ENCODE data around the gene CELF6. TPM values are rescaled to one million over a fixed set of nuclear protein-coding genes. Genes with fewer than 3 reads are reported as not detected.

The CELF6 gene
- total RNA-seq (0.17 and 0.26 TPM in 2 replicates), polyA plus RNA-seq (0.08 TPM in 1 of 2 replicates, not detected in the other), polyA minus RNA-seq (ENCODE audit: low replicate concordance) (not detected in 2 replicates)
- 0.07 and 0.12 TPM in 2 replicates for polyA plus RNA-seq (2012)

DNA sequence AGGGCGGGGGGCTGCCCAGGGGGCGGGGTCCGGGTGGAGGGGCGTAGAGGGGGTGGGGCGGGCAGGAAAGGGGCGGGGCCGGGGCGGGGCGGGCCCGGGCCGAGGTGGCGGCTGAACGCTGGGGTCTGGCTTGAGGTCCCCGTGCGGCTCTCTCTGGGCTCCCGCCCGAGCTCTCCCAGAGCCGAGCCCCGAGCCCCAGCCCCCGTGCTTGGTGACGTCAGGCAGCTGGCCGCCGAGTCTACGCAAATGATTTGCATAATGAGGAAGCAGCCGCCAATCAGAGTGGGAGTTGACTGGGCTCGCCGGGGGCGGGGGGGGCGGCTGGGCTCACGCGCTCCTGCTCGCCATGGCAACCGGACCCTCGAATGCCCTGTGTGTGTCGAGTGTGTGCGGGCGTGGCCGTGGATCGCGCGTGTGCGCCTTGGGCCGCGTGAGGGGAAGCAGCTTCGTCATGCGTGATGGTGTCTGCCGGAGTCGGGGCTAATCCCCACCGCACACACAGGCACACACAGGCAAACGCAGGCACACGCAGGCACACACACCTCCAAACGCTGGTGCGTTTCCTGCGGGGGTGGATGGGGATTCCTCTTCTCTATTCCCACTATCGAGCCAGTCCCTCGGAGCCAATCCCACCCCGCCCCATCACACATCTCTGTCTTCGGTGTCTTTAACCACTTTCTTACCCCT, at the start of gene CELF6:
TSS of gene CELF6 (minus strand) at position 173 of the 687 bp plus-strand sequence. CDS start 283 bp downstream, outside the sequence.
- TF ChIP-seq, protein P1, sequence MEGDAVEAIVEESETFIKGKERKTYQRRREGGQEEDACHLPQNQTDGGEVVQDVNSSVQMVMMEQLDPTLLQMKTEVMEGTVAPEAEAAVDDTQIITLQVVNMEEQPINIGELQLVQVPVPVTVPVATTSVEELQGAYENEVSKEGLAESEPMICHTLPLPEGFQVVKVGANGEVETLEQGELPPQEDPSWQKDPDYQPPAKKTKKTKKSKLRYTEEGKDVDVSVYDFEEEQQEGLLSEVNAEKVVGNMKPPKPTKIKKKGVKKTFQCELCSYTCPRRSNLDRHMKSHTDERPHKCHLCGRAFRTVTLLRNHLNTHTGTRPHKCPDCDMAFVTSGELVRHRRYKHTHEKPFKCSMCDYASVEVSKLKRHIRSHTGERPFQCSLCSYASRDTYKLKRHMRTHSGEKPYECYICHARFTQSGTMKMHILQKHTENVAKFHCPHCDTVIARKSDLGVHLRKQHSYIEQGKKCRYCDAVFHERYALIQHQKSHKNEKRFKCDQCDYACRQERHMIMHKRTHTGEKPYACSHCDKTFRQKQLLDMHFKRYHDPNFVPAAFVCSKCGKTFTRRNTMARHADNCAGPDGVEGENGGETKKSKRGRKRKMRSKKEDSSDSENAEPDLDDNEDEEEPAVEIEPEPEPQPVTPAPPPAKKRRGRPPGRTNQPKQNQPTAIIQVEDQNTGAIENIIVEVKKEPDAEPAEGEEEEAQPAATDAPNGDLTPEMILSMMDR (conservative IDR thresholded peaks at IDR 0.05 in 1 of 2, IDR thresholded peaks at IDR 0.05 in 1 of 2; ENCODE audit: low read depth in 1 of 2, low read length in 2 of 2), result no peak
- no peak for TF ChIP-seq EZH2 (IDR thresholded peaks at IDR 0.05; ENCODE audit: low read length, missing control alignments)
- Histone ChIP-seq H4K20me1 (ENCODE audit: control insufficient read depth, extremely low read depth, insufficient read depth, low read length) (no peaks in the 10 kb centered on the region), H3K4me2 (ENCODE audit: extremely low read depth, insufficient read depth, low read length) (peak within 1 kb of the TSS; percentile 81), H3K79me2 (ENCODE audit: control insufficient read depth, insufficient read depth, low read length) (no peaks in the 10 kb centered on the region), H3K27ac (ENCODE audit: insufficient read depth, low read length) (peak within 1 kb of the TSS; percentile 4), H3K9ac (ENCODE audit: insufficient read depth, low read length) (peak within 1 kb of the TSS; percentile 37), H3K4me3 (replicated peaks in 1 of 4; ENCODE audit: control extremely low read depth in 1 of 4, insufficient read depth in 1 of 4, low read depth in 3 of 4, low read length in 4 of 4) (peak within 1 kb of the TSS; percentile 52 to 59 (median 56)), H3K4me1 (ENCODE audit: control insufficient read depth, extremely low read depth, insufficient read depth, low read length) (peaks cover 2% of the 10 kb centered on the region), H3K27me3 (ENCODE audit: control insufficient read depth, insufficient read depth, low read length) (peaks cover 13% of the 10 kb centered on the region), H3K9me3 (ENCODE audit: control insufficient read depth, insufficient read depth, low read depth, low read length) (no peaks in the 10 kb centered on the region), H3K36me3 (ENCODE audit: control insufficient read depth, insufficient read depth, low read length) (no peaks in the 10 kb centered on the region), H2AFZ (ENCODE audit: low read length) (peak within 1 kb of the TSS; percentile 54)
- peak; percentile 77 to 80 for DNase-seq (ENCODE audit: low read depth in 2 of 2)

DNA sequence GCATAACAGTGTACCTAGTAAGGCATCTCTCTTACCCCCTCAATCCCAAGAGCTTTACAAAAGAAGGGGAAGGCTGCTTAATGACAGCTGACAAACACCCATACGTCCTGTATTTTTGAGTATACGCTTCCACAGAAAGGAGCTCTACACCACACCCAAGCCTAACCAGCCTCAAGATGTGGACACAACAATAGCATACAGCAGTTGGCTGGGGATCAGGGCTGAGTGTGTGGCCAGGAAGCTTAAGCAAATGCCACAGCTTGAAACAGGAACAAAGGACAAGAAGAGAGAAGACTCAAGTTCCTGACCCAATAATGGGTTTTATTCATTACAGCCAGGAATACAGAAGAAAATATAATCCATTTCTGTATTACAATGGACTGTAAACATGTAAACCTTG, 48.9 kb upstream of the CELF6 start:
- Histone ChIP-seq H4K20me1 (ENCODE audit: control insufficient read depth, extremely low read depth, insufficient read depth, low read length) (no peaks in the 10 kb centered on the region), H3K36me3 (ENCODE audit: control insufficient read depth, insufficient read depth, low read length) (no peaks in the 10 kb centered on the region), H3K4me3 (replicated peaks in 1 of 4; ENCODE audit: control extremely low read depth in 1 of 4, insufficient read depth in 1 of 4, low read depth in 3 of 4, low read length in 4 of 4) (no peak overlapping the region), H2AFZ (ENCODE audit: low read length) (no peak overlapping the region), H3K27ac (ENCODE audit: insufficient read depth, low read length) (no peak overlapping the region), H3K79me2 (ENCODE audit: control insufficient read depth, insufficient read depth, low read length) (peaks cover 2% of the 10 kb centered on the region), H3K4me1 (ENCODE audit: control insufficient read depth, extremely low read depth, insufficient read depth, low read length) (peaks cover 2% of the 10 kb centered on the region), H3K9ac (ENCODE audit: insufficient read depth, low read length) (no peak overlapping the region), H3K27me3 (ENCODE audit: control insufficient read depth, insufficient read depth, low read length) (no peaks in the 10 kb centered on the region), H3K9me3 (ENCODE audit: control insufficient read depth, insufficient read depth, low read depth, low read length) (no peaks in the 10 kb centered on the region), H3K4me2 (ENCODE audit: extremely low read depth, insufficient read depth, low read length) (no peak overlapping the region)
- TF ChIP-seq, protein P1 (conservative IDR thresholded peaks at IDR 0.05 in 1 of 2, IDR thresholded peaks at IDR 0.05 in 1 of 2; ENCODE audit: low read depth in 1 of 2, low read length in 2 of 2), result no peak
- TF ChIP-seq EZH2 (IDR thresholded peaks at IDR 0.05; ENCODE audit: low read length, missing control alignments), result no peak
- DNase-seq (ENCODE audit: low read depth in 2 of 2), result no peak

DNA sequence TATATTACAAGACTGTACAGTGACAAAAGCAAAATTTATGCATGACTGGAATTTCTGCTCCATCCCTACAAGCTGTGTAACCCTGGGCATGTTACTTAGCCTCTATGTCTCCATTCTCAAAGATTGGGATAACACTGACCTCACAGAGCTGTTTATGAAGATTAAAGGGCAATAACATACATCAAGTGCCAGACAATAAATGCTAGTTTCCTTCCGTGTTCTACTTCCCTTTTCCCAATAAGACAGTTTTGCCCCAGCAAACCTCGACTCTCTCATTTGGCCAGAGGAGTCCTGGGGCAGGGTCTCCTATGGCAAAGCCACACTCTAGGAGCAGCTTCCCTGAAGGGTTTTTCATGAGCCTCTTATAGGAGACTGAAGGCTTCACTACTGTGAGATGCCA, 48.4 kb upstream of the CELF6 start:
- no peak overlapping the region for H3K4me3 ChIP-seq (replicated peaks in 1 of 4; ENCODE audit: control extremely low read depth in 1 of 4, insufficient read depth in 1 of 4, low read depth in 3 of 4, low read length in 4 of 4)
- H3K36me3 ChIP-seq (ENCODE audit: control insufficient read depth, insufficient read depth, low read length), result no peaks in the 10 kb centered on the region
- no peaks in the 10 kb centered on the region for H4K20me1 ChIP-seq (ENCODE audit: control insufficient read depth, extremely low read depth, insufficient read depth, low read length)
- no peak overlapping the region for H3K9ac ChIP-seq (ENCODE audit: insufficient read depth, low read length)
- H3K9me3 ChIP-seq (ENCODE audit: control insufficient read depth, insufficient read depth, low read depth, low read length), result no peaks in the 10 kb centered on the region
- H3K27me3 ChIP-seq (ENCODE audit: control insufficient read depth, insufficient read depth, low read length), result no peaks in the 10 kb centered on the region
- no peak for DNase-seq (ENCODE audit: low read depth in 2 of 2)
- no peak overlapping the region for H3K4me2 ChIP-seq (ENCODE audit: extremely low read depth, insufficient read depth, low read length)
- H3K27ac ChIP-seq (ENCODE audit: insufficient read depth, low read length), result no peak overlapping the region
- H3K79me2 ChIP-seq (ENCODE audit: control insufficient read depth, insufficient read depth, low read length), result peaks cover 2% of the 10 kb centered on the region
- no peak for TF ChIP-seq EZH2 (IDR thresholded peaks at IDR 0.05; ENCODE audit: low read length, missing control alignments)
- TF ChIP-seq, protein P1 (conservative IDR thresholded peaks at IDR 0.05 in 1 of 2, IDR thresholded peaks at IDR 0.05 in 1 of 2; ENCODE audit: low read depth in 1 of 2, low read length in 2 of 2), result no peak
- no peak overlapping the region for H2AFZ ChIP-seq (ENCODE audit: low read length)
- H3K4me1 ChIP-seq (ENCODE audit: control insufficient read depth, extremely low read depth, insufficient read depth, low read length), result peaks cover 2% of the 10 kb centered on the region
